Measurements from ENCODE around the gene E2F4. TPM values are rescaled to one million over a fixed set of nuclear protein-coding genes. Genes with fewer than 3 reads are reported as not detected.

E2F4 gene
- total and polyA plus RNA-seq, 9 of the 15 experiments (the other 6 are each of a cell fraction or from before 2014, with no cell fraction given): 9.7 to 139 (median 106) TPM

DNA sequence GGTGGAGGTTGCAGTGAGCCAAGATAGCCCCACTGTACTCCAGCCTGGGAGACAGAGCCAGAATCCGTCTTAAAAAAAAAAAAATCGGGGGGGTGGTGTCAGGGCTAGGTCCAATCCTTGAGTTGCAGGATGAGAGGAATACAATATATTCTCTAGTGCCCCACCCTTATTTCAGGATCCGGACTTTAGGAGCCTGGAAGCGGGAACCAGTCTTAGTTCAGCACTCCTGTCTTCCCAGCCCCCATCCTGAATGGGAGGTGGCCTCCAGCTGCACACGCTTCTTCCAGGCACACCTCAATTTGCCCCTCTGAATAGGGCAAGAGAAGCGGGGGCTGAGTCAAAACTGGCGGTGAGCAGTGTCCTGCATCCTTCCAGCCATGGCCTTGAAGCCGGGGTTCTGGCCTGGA lies 53.7 kb downstream of the E2F4 start:
- BruUV-seq (replicated peaks): no TSS peak
- POLR2A ChIA-PET: interaction anchor here (0.6 to 2.3 kb wide), 5 partner anchors 10 to 354 kb away, joined by 3 to 14 read pairs (median 5); partner anchors contain the start of gene TMEM208

More for the DNA sequence above, 53.7 kb downstream of the E2F4 start:
- WGBS (ENCODE audit: insufficient coverage, low coverage, missing lambda C conversion rate): 3% methylated on average over 8 of the region's 8 CpGs
- no peak for TF ChIP-seq TAF1 (IDR thresholded peaks at IDR 0.05; ENCODE audit: control insufficient read depth, extremely low read depth, insufficient read depth, low read length, severe bottlenecking)
- 0 out of 4 replicates have a peak, but pooled peaks of 1 of the 2 experiments have one; percentile 4 for TF ChIP-seq SIN3A (IDR thresholded peaks at IDR 0.05; ENCODE audit: borderline replicate concordance in 2 of 2, control insufficient read depth in 1 of 2, low read depth in 2 of 2, low read length in 2 of 2)
- TF ChIP-seq THRAP3 (IDR thresholded peaks at IDR 0.05; ENCODE audit: borderline replicate concordance): no peak
- no peak for TF ChIP-seq NFE2L1 (tag; IDR thresholded peaks at IDR 0.05; ENCODE audit: borderline replicate concordance, low read depth)
- TF ChIP-seq MYC (IDR thresholded peaks at IDR 0.05; ENCODE audit: low read depth, low read length): no peak
- peak; percentile 59; the same call in 1 of the 2 replicates for TF ChIP-seq MYC (CRISPR knock-in tag; IDR thresholded peaks at IDR 0.05; ENCODE audit: borderline replicate concordance, low read depth)
- peak; percentile 83; the same call in 1 of the 2 replicates for TF ChIP-seq ZNF395 (CRISPR knock-in tag; IDR thresholded peaks at IDR 0.05)
- TF ChIP-seq, protein P1, sequence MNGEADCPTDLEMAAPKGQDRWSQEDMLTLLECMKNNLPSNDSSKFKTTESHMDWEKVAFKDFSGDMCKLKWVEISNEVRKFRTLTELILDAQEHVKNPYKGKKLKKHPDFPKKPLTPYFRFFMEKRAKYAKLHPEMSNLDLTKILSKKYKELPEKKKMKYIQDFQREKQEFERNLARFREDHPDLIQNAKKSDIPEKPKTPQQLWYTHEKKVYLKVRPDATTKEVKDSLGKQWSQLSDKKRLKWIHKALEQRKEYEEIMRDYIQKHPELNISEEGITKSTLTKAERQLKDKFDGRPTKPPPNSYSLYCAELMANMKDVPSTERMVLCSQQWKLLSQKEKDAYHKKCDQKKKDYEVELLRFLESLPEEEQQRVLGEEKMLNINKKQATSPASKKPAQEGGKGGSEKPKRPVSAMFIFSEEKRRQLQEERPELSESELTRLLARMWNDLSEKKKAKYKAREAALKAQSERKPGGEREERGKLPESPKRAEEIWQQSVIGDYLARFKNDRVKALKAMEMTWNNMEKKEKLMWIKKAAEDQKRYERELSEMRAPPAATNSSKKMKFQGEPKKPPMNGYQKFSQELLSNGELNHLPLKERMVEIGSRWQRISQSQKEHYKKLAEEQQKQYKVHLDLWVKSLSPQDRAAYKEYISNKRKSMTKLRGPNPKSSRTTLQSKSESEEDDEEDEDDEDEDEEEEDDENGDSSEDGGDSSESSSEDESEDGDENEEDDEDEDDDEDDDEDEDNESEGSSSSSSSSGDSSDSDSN (IDR thresholded peaks at IDR 0.05; ENCODE audit: borderline replicate concordance in 1 of 2, low read depth in 2 of 2, low read length in 2 of 2): peak in 1 of 2 experiments; percentile 17; a peak in 1 of 4 replicates
- in situ Hi-C loops (cut with MboI) (no loop called here), intact Hi-C loops (cut with micrococcal nuclease) (loop anchor here (1.0 to 10.0 kb wide), 5 partner anchors 53 to 293 kb away; partner anchors contain the start of genes CBFB, E2F4 and MATCAP1)
- DNase-seq (ENCODE audit: extremely low read depth in 1 of 4, low spot score in 3 of 4) (no peak), ATAC-seq (no peak), FAIRE-seq (peak; percentile 11)
- Histone ChIP-seq H4K20me1 (replicated peaks; ENCODE audit: control insufficient read depth, insufficient read depth, low read length) (no peaks in the 10 kb centered on the region), H3K4me3 (peak overlapping the region; percentile 88), H3K9me3 (replicated peaks; ENCODE audit: control insufficient read depth, insufficient read depth, low read depth, low read length) (no peaks in the 10 kb centered on the region), H3K4me1 (replicated peaks in 1 of 2; ENCODE audit: control insufficient read depth in 2 of 2, insufficient read depth in 2 of 2, low read length in 2 of 2) (peaks cover 65 to 84% of the 10 kb centered on the region in 2 experiments), H2AFZ (ENCODE audit: low read depth, low read length) (peak overlapping the region; percentile 82), H3K36me3 (ENCODE audit: control insufficient read depth, insufficient read depth, low read length) (peaks cover 26% of the 10 kb centered on the region; the same call in 2 of the 3 replicates), H3K9ac (ENCODE audit: insufficient read depth in 1 of 2, low read depth in 2 of 2, low read length in 2 of 2) (peak overlapping the region; percentile 79 to 96), H3K4me2 (ENCODE audit: insufficient read depth, low read length) (peak overlapping the region; percentile 91), H3K27ac (ENCODE audit: extremely low read depth, low read depth, low read length) (peak overlapping the region; percentile 68), H3K9me1 (ENCODE audit: control insufficient read depth, insufficient read depth, low read length) (no peaks in the 10 kb centered on the region), H3K27me3 (ENCODE audit: control insufficient read depth in 2 of 2, insufficient read depth in 2 of 2, low read length in 2 of 2) (no peaks in the 10 kb centered on the region), H3K79me2 (ENCODE audit: control insufficient read depth, insufficient read depth, low read length) (peaks cover 64% of the 10 kb centered on the region)
- CTCF ChIA-PET (ENCODE audit: low intra/inter-chr PET ratio): no interaction called here
